ENCODE results near the gene LRCH4.
A peak's percentile ranks its signal among the peaks of the same experiment; 100 is the strongest.

Gene LRCH4, protein sequence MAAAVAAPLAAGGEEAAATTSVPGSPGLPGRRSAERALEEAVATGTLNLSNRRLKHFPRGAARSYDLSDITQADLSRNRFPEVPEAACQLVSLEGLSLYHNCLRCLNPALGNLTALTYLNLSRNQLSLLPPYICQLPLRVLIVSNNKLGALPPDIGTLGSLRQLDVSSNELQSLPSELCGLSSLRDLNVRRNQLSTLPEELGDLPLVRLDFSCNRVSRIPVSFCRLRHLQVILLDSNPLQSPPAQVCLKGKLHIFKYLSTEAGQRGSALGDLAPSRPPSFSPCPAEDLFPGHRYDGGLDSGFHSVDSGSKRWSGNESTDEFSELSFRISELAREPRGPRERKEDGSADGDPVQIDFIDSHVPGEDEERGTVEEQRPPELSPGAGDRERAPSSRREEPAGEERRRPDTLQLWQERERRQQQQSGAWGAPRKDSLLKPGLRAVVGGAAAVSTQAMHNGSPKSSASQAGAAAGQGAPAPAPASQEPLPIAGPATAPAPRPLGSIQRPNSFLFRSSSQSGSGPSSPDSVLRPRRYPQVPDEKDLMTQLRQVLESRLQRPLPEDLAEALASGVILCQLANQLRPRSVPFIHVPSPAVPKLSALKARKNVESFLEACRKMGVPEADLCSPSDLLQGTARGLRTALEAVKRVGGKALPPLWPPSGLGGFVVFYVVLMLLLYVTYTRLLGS

GRCh38 chr7:100585511-100586265, at the start of gene LRCH4:
LRCH4 (minus strand) TSS chr7:100586129; CDS start chr7:100586100, 29 bp downstream.
- peak; percentile 84 to 90 for DNase-seq
- peak; percentile 99 for TF ChIP-seq POLR2A (IDR thresholded peaks at IDR 0.05; ENCODE audit: low read length)
- no peak for TF ChIP-seq GATA1 (IDR thresholded peaks at IDR 0.05; ENCODE audit: low read depth, low read length)

DNA sequence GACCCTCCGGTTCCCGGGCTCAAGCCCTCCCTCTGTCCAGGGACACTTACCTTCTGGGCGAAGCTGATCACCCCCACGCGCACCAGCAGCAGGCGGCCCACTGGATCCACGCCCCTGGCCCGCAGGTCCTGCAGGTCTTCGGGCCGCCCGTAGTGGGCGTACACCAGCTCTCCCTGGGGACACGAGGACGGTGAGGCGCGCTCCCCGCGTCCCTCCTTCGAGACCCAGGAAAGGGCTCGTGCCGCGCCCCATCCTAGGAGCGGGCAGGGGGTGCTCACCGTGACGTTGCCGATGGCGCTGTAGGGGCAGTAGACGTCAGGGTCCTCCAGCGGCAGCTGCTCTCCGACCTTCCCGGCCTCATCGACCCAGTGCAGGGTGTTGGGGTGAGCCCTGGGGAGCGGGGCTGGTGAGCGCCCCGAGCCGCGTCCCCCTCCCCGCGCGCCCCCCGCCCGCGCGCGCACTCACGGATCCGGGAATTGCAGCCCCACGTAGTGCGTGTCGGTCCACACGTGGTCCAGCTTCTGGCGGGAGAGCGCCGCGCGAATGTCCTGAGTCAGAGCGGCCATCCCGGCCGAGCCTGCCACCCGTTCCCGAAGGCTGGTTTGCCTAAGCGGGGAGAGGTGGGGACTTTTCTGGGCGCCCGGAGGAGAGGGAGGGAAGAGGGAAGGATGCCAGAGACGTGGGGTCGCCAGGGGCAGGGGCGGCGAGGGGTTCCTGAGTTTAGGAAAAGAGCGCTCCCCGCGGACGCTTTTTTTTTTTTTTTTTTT, 47.2 kb upstream of the LRCH4 start:
- TF ChIP-seq POLR2A (IDR thresholded peaks at IDR 0.05; ENCODE audit: low read length): peak; percentile 23
- TF ChIP-seq GATA1 (IDR thresholded peaks at IDR 0.05; ENCODE audit: low read depth, low read length): no peak
- DNase-seq: peak; percentile 49 to 62

DNA sequence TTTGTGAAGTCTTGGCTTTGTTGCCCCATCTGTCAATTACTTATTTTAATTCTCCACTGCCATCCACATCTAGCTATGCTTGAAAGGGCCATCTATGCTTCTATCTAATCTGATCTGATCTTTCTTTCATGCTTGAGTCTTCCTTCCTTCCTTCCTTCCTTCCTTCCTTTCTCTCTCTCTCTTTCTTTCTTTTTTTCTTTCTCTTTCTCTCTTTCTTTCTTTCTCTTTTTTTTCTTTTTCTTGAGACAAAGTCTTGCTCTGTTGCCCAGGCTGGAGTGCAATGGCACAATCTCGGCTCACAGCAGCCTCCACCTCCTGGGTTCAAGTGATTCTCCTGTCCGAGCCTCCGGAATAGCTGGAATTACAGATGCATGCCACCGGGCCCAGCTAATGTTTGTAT, 44.1 kb upstream of the LRCH4 start:
- no peak for DNase-seq
- TF ChIP-seq GATA1 (IDR thresholded peaks at IDR 0.05; ENCODE audit: low read depth, low read length) (no peak), POLR2A (IDR thresholded peaks at IDR 0.05; ENCODE audit: low read length) (no peak)

DNA sequence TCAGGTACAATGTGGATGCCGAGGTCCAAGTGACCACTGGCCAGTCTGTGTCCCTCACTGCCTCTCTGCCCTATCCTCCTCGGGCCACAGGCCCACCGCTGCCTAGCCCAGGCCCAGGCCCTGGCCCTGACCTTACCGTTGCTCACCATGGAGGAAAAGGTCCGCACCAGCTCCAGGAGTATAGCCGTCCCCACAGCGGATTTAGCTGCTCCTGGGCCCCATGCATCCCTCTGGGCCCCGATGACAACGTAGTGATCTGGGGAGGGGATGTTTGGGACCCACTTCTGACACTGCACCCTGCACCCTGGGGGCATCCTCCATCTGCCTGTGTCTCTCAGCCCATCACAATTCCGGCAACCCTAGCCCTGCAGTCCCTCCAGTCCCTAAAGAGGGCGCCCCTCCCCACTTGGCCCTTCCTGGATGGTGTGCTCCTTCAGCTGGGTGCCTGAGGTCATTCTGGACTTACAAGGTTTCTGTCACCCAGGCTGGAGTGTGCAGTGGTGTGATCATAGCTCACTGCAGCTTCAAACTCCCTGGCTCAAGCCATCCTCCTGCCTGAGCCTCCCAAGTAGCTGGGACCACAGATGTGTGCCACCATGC, 43.3 kb upstream of the LRCH4 start:
- DNase-seq: peak; percentile 66 to 70
- TF ChIP-seq GATA1 (IDR thresholded peaks at IDR 0.05; ENCODE audit: low read depth, low read length) (no peak), POLR2A (IDR thresholded peaks at IDR 0.05; ENCODE audit: low read length) (no peak)

DNA sequence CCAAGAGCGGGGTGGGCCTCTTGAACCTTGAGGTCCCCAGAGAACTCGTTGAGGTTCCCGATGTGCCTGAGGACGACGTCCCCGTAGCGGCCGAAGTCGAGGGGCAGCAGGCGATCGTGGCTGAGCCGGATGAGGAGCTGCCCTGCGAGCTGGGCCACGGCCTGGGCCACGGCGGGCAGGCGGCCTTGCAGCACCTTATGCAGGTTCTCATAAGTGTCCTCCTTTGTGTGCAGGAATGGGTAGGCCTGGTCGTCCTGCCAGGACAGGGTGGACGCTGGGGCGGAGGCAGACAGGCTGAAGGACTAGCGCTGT, 41.3 kb upstream of the LRCH4 start:
- no peak for DNase-seq
- TF ChIP-seq GATA1 (IDR thresholded peaks at IDR 0.05; ENCODE audit: low read depth, low read length): no peak
- no peak for TF ChIP-seq POLR2A (IDR thresholded peaks at IDR 0.05; ENCODE audit: low read length)

- DNase-seq: peak; percentile 90 to 92
- TF ChIP-seq GATA1 (IDR thresholded peaks at IDR 0.05; ENCODE audit: low read depth, low read length) (no peak), POLR2A (IDR thresholded peaks at IDR 0.05; ENCODE audit: low read length) (peak; percentile 14)
Observed at GRCh38 chr7:100626530-100627237, 40.8 kb upstream of the LRCH4 start.

DNA sequence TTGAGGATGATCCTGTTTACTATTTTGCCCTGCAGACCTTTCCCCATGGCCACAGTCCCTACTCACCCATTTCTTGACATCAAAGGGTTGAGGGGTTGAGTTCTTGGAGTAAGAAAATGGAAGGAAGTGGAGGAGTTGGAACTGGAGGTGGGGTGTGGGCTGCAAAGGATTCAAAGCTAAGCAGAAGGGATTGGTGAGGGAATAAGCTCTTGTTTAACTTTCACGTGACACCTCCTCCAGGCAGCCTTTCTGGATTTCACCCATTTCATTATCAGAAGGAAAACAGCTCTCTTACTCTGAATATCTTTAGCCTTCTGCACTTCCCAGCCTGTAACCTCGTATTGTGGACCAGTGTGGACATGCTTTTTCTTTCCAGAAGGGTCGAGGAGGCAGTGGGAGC, 40.1 kb upstream of the LRCH4 start:
- DNase-seq: peak in 1 of 2 experiments; percentile 53
- TF ChIP-seq GATA1 (IDR thresholded peaks at IDR 0.05; ENCODE audit: low read depth, low read length): no peak
- no peak for TF ChIP-seq POLR2A (IDR thresholded peaks at IDR 0.05; ENCODE audit: low read length)

GRCh38 chr7:100623951-100624824, 38.3 kb upstream of the LRCH4 start:
- TF ChIP-seq POLR2A (IDR thresholded peaks at IDR 0.05; ENCODE audit: low read length): no peak
- no peak for TF ChIP-seq GATA1 (IDR thresholded peaks at IDR 0.05; ENCODE audit: low read depth, low read length)
- peak; percentile 72 to 73 for DNase-seq

- DNase-seq: no peak
- no peak for TF ChIP-seq POLR2A (IDR thresholded peaks at IDR 0.05; ENCODE audit: low read length)
- TF ChIP-seq GATA1 (IDR thresholded peaks at IDR 0.05; ENCODE audit: low read depth, low read length): no peak
Observed at GRCh38 chr7:100621554-100621953, 35.6 kb upstream of the LRCH4 start.

DNA sequence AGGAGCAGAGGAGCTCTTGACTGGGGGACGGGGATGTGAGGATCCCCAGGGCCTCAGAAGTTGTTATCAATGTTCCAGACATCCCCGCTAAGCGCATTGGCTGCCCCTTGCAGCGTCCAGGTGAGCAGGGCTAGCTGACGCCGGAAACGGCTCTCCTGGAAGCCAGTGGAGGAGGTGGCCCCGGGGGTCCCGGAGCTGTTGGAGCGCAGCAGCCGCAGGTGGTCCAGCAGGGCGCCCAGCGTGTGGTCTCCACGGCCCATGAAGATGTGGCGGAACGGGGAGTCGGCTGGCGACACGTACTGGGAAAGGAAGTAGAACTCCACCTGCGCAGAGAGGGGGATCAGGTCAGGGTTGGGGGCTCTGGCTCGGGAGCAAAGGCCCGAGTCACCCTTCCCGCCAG, 34.9 kb upstream of the LRCH4 start:
- DNase-seq: no peak
- no peak for TF ChIP-seq GATA1 (IDR thresholded peaks at IDR 0.05; ENCODE audit: low read depth, low read length)
- TF ChIP-seq POLR2A (IDR thresholded peaks at IDR 0.05; ENCODE audit: low read length): peak; percentile 2

GRCh38 chr7:100620239-100620638, 34.3 kb upstream of the LRCH4 start:
- TF ChIP-seq POLR2A (IDR thresholded peaks at IDR 0.05; ENCODE audit: low read length) (no peak), GATA1 (IDR thresholded peaks at IDR 0.05; ENCODE audit: low read depth, low read length) (no peak)
- DNase-seq: no peak
